ENCODE results near the gene FGF6.

Gene FGF6

GRCh38 chr12:4424422-4424821 lies 21.2 kb downstream of the FGF6 start:
- TF ChIP-seq CTCF (IDR thresholded peaks at IDR 0.05; ENCODE audit: extremely low read depth, insufficient read depth, missing control alignments): no peak
- in situ Hi-C loops (cut with MboI; ENCODE audit: low pct_unique_long_range_greater_than_20kb, low sequenced_read_pairs, unreplicated experiment): no loop called here
- no peak for DNase-seq (ENCODE audit: low spot score)

GRCh38 chr12:4423528-4424195 lies 22.0 kb downstream of the FGF6 start:
- DNase-seq (ENCODE audit: low spot score): no peak
- in situ Hi-C loops (cut with MboI; ENCODE audit: low pct_unique_long_range_greater_than_20kb, low sequenced_read_pairs, unreplicated experiment): no loop called here
- TF ChIP-seq CTCF (IDR thresholded peaks at IDR 0.05; ENCODE audit: extremely low read depth, insufficient read depth, missing control alignments): no peak

GRCh38 chr12:4422985-4423384 lies 22.6 kb downstream of the FGF6 start:
- no peak for DNase-seq (ENCODE audit: low spot score)
- no peak for TF ChIP-seq CTCF (IDR thresholded peaks at IDR 0.05; ENCODE audit: extremely low read depth, insufficient read depth, missing control alignments)
- in situ Hi-C loops (cut with MboI; ENCODE audit: low pct_unique_long_range_greater_than_20kb, low sequenced_read_pairs, unreplicated experiment): no loop called here

- TF ChIP-seq CTCF (IDR thresholded peaks at IDR 0.05; ENCODE audit: extremely low read depth, insufficient read depth, missing control alignments): peak; percentile 55
- DNase-seq (ENCODE audit: low spot score): peak; percentile 82
- in situ Hi-C loops (cut with MboI; ENCODE audit: low pct_unique_long_range_greater_than_20kb, low sequenced_read_pairs, unreplicated experiment): no loop called here
Measured at GRCh38 chr12:4421590-4422031, 24.0 kb downstream of the FGF6 start.

- no peak for DNase-seq (ENCODE audit: low spot score)
- in situ Hi-C loops (cut with MboI; ENCODE audit: low pct_unique_long_range_greater_than_20kb, low sequenced_read_pairs, unreplicated experiment): no loop called here
- TF ChIP-seq CTCF (IDR thresholded peaks at IDR 0.05; ENCODE audit: extremely low read depth, insufficient read depth, missing control alignments): no peak
Measured at GRCh38 chr12:4420138-4420670, 25.4 kb downstream of the FGF6 start.

- DNase-seq (ENCODE audit: low spot score): no peak
- no peak for TF ChIP-seq CTCF (IDR thresholded peaks at IDR 0.05; ENCODE audit: extremely low read depth, insufficient read depth, missing control alignments)
- in situ Hi-C loops (cut with MboI; ENCODE audit: low pct_unique_long_range_greater_than_20kb, low sequenced_read_pairs, unreplicated experiment): loop anchor here (10.0 kb wide), 1 partner anchor 106 kb away; no protein-coding TSS in a partner anchor
Measured at GRCh38 chr12:4418913-4419312, 26.7 kb downstream of the FGF6 start.
